SU-DHL-6 (cell line): ENCODE data around the gene USP13.

Experiments used
- H2AFZ ChIP-seq: fragments of 200-600 bp; sonication (generic); 2 replicates; pipeline ENCODE4 v1.6.1; 2014; ENCODE audit warnings: low read depth, mild to moderate bottlenecking, moderate library complexity, mixed read lengths, antibody characterized with exemption, low read length; ENCODE audit not compliant: severe bottlenecking
- H3F3A ChIP-seq: fragments of 200-600 bp; shearing (Covaris generic); 2 replicates; pipeline ENCODE4 v1.6.0; 2016; ENCODE audit warnings: antibody characterized with exemption, mild to moderate bottlenecking; ENCODE audit not compliant: insufficient read depth
- H3K27ac ChIP-seq: fragments of 200-600 bp; sonication (generic); 2 replicates; pipeline ENCODE4 v1.5.1; 2016; ENCODE audit warnings: low read depth, mild to moderate bottlenecking, low read length, moderate library complexity, mixed read lengths
- H3K27me3 ChIP-seq: fragments of 200-600 bp; sonication (generic), shearing (Covaris generic); 2 replicates; pipeline ENCODE4 v1.6.0; 2014; ENCODE audit warnings: mild to moderate bottlenecking, low read length
- H3K36me3 ChIP-seq: fragments of 200-600 bp; sonication (generic); 2 replicates; pipeline ENCODE4 v1.6.1; 2014; ENCODE audit warnings: mild to moderate bottlenecking, low read length, mixed read lengths
- H3K4me2 ChIP-seq: fragments of 300-600, 200-600 bp; shearing (Covaris generic), sonication (generic); 2 replicates; pipeline ENCODE4 v1.6.0; 2014; ENCODE audit warnings: low read length, low read depth, mild to moderate bottlenecking; ENCODE audit not compliant: poor library complexity, severe bottlenecking
- H3K4me3 ChIP-seq: fragments of 200-600 bp; sonication (generic); 2 replicates; pipeline ENCODE4 v1.5.1; 2014; ENCODE audit warnings: antibody characterized with exemption, low read length, mild to moderate bottlenecking, mixed read lengths; ENCODE audit not compliant: insufficient read depth, poor library complexity, severe bottlenecking
- H3K79me2 ChIP-seq: fragments of 200-600 bp; sonication (generic); 2 replicates; pipeline ENCODE4 v1.6.1; 2014; ENCODE audit warnings: mild to moderate bottlenecking, low read length, moderate library complexity; ENCODE audit not compliant: insufficient read depth
- H3K9ac ChIP-seq: fragments of 200-600 bp; sonication (generic); 2 replicates; pipeline ENCODE4 v1.7.0; 2014; ENCODE audit warnings: mild to moderate bottlenecking, low read length
- H3K9me2 ChIP-seq: fragments of 200-600 bp; sonication (generic); replicated peaks from 2 replicates; pipeline ENCODE4 v1.6.1; 2014; ENCODE audit warnings: low read length; ENCODE audit not compliant: insufficient read depth
- H3K9me3 ChIP-seq: fragments of 200-600 bp; sonication (generic); 2 replicates; pipeline ENCODE4 v1.6.1; 2014; ENCODE audit warnings: low read length, mixed read lengths; ENCODE audit not compliant: insufficient read depth
- H4K20me1 ChIP-seq: fragments of 200-600 bp; sonication (generic); 2 replicates; pipeline ENCODE4 v1.6.1; 2014; ENCODE audit warnings: low read depth, mild to moderate bottlenecking, antibody characterized with exemption, low read length, moderate library complexity, mixed read lengths
- EZH2phosphoT487 ChIP-seq: fragments of 200-600 bp; sonication (generic), shearing (Covaris generic); conservative IDR thresholded peaks from 2 replicates; pipeline ENCODE4 v1.6.1; 2018; ENCODE audit warnings: mild to moderate bottlenecking, antibody characterized with exemption, low read length, moderate library complexity, mixed read lengths
- TF ChIP-seq, protein P1 (sequence below): fragments of 200-600 bp; sonication (generic); IDR thresholded peaks from one replicate; pipeline ENCODE4 v1.5.1; 2017; ENCODE audit warnings: antibody characterized with exemption, mild to moderate bottlenecking, low read length, moderate library complexity; ENCODE audit not compliant: insufficient read depth, poor library complexity, severe bottlenecking

USP13 gene

DNA sequence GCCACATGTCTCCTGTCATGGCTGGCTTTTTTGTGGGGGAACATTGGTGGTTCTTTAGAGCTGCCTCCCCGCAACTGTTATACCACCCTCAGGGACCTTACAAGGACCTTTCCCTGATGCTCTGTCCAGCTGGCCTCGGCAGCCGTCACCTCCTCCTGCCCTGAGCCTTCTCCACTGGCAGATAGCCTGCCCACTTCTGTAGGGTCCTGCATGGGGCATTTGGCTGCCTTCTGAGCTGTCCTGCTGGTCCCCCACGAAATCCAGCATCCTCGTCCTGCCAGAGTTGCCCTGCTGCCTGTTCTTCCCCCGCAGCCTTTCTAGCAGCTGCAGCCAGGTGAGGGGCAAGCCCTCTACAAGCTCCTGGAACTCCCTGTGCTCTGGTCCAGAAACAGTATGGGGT is 86.2 kb downstream of the USP13 start:
- Histone ChIP-seq H3K4me2 (no peak overlapping the region), H3F3A (no peaks in the 10 kb centered on the region), H3K36me3 (no peaks in the 10 kb centered on the region), H4K20me1 (no peaks in the 10 kb centered on the region), H3K27ac (no peak overlapping the region), H3K9ac (no peak overlapping the region), H3K9me2 (no peaks in the 10 kb centered on the region), H2AFZ (no peak overlapping the region), H3K79me2 (no peaks in the 10 kb centered on the region), H3K4me3 (no peak overlapping the region), H3K27me3 (no peaks in the 10 kb centered on the region), H3K9me3 (no peaks in the 10 kb centered on the region)
- TF ChIP-seq, protein P1, sequence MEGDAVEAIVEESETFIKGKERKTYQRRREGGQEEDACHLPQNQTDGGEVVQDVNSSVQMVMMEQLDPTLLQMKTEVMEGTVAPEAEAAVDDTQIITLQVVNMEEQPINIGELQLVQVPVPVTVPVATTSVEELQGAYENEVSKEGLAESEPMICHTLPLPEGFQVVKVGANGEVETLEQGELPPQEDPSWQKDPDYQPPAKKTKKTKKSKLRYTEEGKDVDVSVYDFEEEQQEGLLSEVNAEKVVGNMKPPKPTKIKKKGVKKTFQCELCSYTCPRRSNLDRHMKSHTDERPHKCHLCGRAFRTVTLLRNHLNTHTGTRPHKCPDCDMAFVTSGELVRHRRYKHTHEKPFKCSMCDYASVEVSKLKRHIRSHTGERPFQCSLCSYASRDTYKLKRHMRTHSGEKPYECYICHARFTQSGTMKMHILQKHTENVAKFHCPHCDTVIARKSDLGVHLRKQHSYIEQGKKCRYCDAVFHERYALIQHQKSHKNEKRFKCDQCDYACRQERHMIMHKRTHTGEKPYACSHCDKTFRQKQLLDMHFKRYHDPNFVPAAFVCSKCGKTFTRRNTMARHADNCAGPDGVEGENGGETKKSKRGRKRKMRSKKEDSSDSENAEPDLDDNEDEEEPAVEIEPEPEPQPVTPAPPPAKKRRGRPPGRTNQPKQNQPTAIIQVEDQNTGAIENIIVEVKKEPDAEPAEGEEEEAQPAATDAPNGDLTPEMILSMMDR = no peak
- TF ChIP-seq EZH2phosphoT487 = no peak

DNA sequence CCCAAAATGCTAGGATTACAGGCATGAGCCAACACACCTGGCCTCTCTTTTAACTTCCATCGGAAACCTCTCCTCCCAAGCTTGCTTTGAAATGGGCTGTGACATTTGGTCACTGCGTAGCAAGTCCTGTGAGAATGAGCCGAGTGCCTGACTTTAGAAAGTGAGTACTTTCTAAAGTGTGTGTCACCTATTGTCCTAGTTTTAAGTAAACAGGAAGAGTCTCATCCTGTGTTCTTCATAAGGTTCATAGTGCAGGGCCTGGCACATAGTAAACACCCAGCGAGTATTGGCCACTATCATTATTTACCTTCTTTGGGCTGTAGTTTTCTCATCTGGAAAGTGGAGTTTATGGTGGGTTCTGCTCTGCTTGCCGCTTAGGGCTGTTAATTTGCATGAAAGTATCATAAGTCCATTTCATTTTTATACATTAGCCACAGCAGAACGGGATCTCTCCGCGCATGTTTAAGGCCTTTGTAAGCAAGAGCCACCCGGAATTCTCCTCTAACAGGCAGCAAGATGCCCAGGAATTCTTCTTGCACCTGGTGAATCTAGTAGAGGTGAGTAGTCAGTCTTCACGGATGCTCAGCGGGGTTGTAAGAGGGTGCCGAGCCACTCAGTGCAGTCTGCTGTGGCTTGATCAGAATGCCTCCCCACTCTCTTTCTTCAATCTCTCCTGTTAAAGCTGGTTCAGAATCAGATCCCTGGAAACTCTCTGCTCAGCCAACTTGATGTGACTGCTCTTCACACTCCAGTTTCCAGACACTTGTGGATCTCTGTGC is 87.2 kb downstream of the USP13 start:
- no peak for TF ChIP-seq EZH2phosphoT487
- TF ChIP-seq, protein P1 = no peak
- no peak overlapping the region for H3K4me2 ChIP-seq
- H3F3A ChIP-seq = no peaks in the 10 kb centered on the region
- no peak overlapping the region for H2AFZ ChIP-seq
- no peaks in the 10 kb centered on the region for H3K9me3 ChIP-seq
- no peaks in the 10 kb centered on the region for H3K79me2 ChIP-seq
- no peaks in the 10 kb centered on the region for H3K27me3 ChIP-seq
- no peak overlapping the region for H3K9ac ChIP-seq
- no peak overlapping the region for H3K27ac ChIP-seq
- no peaks in the 10 kb centered on the region for H4K20me1 ChIP-seq
- no peak overlapping the region for H3K4me3 ChIP-seq
- no peaks in the 10 kb centered on the region for H3K9me2 ChIP-seq
- H3K36me3 ChIP-seq = no peaks in the 10 kb centered on the region

DNA sequence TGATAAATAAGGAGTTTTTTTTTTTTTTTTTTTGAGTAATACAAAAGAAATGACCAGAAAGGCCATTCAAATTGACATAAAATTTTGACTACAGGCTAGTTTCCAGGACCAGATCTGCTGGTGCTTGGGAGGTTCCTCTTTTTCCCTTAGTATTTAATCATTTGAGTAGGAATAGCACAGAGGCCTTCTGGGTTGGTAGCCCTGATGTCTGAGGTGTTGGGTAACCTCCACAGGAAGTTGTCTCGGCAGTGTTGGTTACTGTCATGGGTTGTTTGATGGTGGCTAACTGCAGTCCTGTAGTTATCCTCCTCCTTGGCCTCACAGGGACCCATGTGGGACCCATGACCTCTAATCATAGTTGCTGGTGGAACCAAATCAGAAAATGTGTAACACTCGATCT is 91.1 kb downstream of the USP13 start:
- Histone ChIP-seq H3K4me3 (no peak overlapping the region), H3K79me2 (no peaks in the 10 kb centered on the region), H3F3A (no peaks in the 10 kb centered on the region), H3K36me3 (no peaks in the 10 kb centered on the region), H3K9me3 (no peaks in the 10 kb centered on the region), H3K27ac (no peak overlapping the region), H3K9ac (no peak overlapping the region), H2AFZ (no peak overlapping the region), H4K20me1 (no peaks in the 10 kb centered on the region), H3K9me2 (no peaks in the 10 kb centered on the region), H3K4me2 (no peak overlapping the region), H3K27me3 (no peaks in the 10 kb centered on the region)
- TF ChIP-seq, protein P1 = no peak
- TF ChIP-seq EZH2phosphoT487 = no peak
